NCI-H2081 (cell line): Measurements from ENCODE around the gene RAB6D.
"Not testable (repeated sequence)": the region's sequence is repeated elsewhere in the genome, so short reads cannot be mapped to it uniquely, and the experiment has no call there.

Experiments
- DNase-seq, 2 experiments: peaks; one replicate each; lab custom pipeline; 2025; lab: John Stamatoyannopoulos, UW

Gene RAB6D

DNA sequence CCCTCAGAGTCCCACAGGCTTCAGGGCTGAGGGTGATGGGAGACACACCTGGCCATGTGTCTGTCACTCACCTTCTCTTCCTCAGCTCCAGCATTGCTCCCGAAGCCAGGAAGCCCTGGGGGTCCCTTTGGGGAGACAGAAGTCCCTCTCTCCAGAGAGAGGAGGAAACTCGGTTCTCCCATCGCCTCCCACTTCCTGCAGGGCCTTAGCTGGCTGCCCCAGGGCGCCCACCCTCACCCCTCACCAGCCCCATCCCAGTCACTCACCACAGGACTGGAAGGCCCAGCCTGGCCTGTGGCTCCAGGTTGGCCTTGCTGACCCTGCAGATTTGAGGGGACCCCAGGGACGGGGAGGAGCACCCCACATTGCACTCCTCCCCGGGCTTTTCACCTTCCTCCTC is 2.7 kb upstream of the RAB6D start:
- no peak for DNase-seq

DNA sequence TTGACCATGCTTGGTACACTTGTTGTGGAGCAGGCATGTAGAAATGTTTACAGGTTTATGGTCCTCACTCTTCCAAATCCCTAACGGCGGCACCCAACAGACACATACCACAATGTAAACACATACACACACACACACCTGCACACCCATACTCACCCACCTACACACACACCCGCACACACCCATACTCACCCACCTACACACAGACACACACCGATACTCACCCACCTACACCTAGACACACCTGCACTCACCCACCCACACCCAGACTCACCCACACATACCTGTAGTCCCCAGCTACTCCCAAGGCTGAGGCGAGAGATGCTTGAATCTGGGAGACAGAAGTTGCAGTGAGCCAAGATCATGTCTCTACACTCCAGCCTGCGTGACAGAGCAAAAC is 1.5 kb upstream of the RAB6D start:
- no peak for DNase-seq

DNA sequence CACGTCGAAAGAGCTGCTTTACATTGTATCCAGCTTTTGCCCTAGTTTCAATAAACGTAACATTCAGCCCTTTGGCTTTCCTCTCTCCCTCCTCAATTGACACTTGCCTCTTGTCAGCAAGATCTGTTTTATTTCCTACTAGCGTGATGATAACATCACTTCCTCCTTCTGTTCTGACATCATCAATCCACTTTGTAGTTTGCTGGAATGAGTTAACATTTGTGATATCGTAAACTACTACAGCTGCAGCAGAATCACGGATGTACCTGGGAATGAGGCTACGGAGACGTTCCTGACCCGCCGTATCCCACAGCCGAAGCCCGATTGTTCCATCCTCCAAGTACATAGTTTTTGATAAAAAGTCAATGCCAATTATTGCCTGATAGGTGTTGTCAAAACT is 755 bp downstream of the RAB6D start:
- DNase-seq = not testable (repeated sequence)

DNA sequence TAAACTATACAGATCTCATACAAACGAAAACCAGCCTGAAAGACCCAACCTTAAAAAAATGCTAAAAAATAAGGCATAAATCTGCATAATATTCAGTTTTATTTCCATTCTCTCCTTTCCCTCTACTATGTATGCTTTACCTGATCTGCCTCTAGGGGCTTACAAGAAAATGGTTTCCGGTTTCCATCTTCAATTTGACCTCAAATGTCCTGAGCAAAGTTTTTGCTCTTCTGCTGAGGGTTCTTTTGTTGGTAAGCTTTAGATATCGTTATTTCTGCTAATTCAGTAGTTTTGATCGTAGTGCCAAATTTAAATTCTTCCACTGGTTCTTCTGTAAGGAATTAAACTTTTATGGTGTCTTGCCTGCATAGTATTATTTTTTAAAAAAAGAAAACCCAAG is 2.2 kb downstream of the RAB6D start:
- not testable (repeated sequence) for DNase-seq

DNA sequence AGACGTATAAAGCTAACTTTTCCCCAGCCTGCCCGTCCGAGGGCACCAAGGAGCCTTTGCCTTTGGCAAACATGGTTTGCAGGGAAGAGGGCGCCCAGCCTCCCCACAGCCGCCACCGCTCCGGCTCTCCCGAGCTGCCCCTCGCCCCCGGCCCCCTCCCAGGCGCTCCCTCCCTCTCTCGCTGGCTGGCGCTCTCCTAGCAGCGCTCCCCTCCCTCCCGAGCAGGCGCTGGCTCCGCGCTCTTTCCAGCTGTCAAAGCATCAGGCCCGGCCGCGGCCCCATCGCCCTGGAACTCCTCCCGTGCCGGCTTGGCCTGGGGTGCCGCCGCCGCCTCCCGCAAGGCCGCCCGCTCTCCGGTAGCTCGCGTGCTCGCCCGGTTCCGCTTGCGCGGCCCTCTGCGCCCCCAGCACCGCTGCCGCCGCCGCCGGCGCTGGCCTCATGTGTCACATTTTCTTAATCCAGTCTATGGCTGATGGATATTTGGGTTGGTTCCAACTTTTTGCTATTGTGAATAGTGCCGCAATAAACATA is 10.7 kb downstream of the RAB6D start:
- DNase-seq = not testable (repeated sequence)

DNA sequence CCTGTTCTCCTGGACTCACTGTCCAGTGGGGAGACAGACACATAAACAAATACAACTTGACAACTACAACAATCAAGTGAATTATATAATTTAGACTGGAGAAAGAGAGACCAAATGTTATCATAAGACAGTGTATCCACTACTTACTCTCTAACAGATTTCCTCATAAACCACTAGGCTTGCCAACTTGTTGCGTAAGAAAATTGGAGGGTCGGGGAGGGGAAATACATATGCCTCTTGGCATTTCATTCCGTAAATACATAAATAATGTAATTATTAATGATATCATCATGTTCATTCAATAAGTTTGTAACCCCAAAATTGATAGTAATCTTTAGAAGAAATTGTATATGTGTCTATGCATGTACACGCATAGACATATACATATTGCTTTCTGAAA is 14.9 kb downstream of the RAB6D start:
- no peak for DNase-seq

DNA sequence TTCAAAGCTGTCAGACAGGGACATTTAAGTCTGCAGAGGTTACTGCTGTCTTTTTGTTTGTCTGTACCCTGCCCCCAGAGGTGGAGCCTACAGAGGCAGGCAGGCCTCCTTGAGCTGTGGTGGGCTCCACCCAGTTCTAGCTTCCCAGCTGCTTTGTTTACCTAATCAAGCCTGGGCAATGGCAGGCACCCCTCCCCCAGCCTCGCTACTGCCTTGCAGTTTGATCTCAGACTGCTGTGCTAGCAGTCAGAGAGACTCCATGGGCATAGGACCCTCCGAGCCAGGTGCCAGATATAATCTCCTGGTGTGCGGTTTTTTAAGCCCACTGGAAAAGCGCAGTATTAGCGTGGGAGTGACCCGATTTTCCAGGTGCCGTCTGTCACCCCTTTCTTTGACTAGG is 16.9 kb downstream of the RAB6D start:
- DNase-seq = not testable (repeated sequence)

DNA sequence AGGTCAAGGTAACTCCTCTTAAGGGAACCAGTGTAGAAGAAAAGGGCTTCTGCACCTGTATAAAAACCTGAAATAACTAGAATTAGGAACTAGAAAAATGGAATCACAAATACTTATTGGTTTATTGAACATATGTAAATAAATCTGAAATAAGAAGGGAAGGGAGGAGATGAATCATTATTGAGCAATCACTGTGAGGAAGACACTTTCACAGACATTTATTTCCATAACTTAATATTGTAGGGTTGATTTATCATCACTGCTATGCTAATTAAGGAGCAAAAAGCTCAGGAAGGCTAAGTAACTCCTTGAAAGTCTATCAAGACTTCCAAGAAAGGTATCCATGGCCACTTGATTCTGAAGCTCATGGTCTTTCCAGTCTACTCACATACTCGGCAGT is 24.7 kb downstream of the RAB6D start:
- DNase-seq = not testable (repeated sequence)

DNA sequence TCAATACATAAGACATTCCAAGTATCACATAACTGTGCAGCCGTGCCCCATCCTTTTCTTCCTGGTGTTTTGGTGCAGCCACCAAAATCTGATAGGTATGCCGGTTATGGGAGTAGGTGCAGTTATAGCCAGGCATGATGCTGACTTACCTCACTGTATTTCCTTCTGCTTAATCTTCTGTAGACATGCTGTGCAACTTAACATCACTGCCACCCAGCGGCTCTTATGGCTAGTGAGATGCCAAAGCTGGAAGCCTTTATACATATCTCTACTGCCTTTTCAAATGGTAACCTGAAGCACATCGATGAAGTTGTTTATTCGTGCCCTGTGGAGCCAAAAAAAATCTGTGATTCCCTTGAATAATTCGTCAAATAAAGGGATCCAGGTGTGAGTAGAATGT is 28.6 kb downstream of the RAB6D start:
- DNase-seq = peak; percentile 5 to 8

DNA sequence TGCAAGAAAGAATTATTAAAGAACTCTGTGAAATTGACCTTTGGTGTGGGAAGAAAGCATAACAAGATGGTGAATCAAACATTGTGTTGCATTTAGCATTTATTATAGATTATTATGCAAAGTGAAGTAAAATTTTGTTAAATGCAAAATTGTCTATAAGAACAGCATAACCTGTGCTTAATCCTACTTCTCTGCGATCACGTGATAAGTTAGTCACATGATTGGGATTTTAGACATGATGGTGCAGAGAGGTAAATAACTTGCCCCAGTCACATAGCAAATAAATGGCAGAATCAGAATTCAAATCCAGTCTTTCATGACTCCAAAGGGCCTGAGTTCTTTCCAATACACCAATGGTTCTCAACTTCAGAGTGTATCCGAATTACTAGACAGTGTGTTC is 31.3 kb downstream of the RAB6D start:
- not testable (repeated sequence) for DNase-seq

DNA sequence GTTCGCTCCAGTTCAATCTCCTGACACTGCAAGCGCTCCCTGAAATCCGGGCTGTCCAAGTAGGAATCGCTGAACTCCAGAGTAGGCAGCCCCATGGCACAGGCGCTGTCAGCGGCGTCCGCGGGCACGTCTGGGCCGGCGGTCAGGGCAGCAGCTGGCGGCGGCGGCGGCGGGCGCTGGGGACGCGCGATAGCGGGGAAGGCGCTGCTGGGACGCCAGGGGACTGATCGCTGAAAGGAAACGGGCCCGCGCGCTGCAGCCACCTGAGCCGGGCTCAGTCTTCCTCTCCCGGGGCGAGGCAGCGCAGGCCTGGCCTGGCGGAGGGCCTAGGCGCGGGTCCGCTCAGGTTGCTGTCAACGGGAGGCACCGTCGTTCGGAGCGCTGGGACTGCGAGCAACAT is 33.0 kb downstream of the RAB6D start:
- DNase-seq = not testable (repeated sequence)

DNA sequence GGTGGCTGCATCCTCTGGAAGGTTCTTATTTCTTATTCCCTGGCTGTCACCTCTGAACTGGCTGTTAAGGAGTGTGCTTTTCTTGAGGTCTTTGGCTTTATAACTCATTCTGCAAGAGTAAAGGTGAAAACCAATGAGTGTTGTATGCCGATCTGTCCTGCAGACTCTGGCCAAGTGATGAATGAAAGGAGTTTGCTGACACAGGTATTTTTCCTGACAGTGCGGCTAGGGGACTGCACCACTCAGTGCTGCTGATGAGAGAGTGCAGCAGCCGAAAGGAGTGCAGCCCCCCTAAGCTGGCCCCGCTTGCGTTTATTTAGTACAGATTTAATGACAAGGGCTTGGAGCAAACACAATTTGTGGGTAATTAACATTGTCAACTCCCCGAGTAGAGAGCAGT is 41.8 kb downstream of the RAB6D start:
- no peak for DNase-seq

DNA sequence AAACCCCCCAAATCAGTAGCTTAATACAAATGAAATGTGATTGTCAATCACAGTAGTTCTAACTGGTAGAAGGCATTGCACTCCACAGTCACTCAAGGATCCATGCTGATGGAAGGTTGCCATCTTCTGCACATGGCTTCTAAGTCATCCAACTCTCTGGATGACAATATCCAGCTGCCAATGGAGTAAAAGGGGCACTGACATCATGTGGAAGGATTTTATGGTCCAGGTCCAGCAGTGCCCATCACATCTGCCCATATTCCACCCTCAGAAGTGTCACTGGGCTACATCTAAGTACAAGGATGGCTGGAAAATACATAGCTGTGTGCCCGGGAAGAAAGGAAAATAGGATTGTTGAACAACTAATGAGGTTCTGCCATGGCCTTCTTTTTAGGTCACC is 42.6 kb downstream of the RAB6D start:
- DNase-seq = not testable (repeated sequence)

DNA sequence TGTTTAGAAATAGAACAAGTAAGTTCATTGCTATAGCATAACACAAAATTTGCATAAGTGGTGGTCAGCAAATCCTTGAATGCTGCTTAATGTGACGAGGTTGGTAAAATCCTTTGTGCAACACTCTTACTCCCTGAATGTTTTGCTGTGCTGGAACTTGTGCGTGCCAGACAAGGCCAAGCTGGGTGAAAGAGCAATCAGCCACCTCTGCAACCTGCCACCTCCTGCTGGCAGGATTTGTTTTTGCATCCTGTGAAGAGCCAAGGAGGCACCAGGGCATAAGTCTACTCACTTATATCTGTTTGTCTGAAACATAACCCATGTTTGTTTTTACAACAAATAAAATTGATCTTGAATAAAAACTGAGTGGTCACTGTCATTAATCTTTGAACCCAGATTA is 53.0 kb downstream of the RAB6D start:
- DNase-seq = not testable (repeated sequence)
